ENCODE measurements around the gene ARPP21. TPM values are rescaled to one million over a fixed set of nuclear protein-coding genes. Genes with fewer than 3 reads are reported as not detected.
"Not testable (repeated sequence)": the region's sequence is repeated elsewhere in the genome, so short reads cannot be mapped to it uniquely, and the experiment has no call there.

ARPP21 gene
- polyA plus RNA-seq, 3 donors: not detected

- H2AFZ ChIP-seq (ENCODE audit: insufficient read depth, low read depth, low read length, poor library complexity, severe bottlenecking): no peak overlapping the region
- H3K4me1 Mint-ChIP-seq: no peaks in the 10 kb centered on the region
- no peaks in the 10 kb centered on the region for H3K79me2 ChIP-seq (ENCODE audit: insufficient read depth, low read length)
- H4K20me1 ChIP-seq (ENCODE audit: insufficient read depth, low read length): no peaks in the 10 kb centered on the region
- peaks cover 0 to 3% (median 0%) of the 10 kb centered on the region in 3 donors for H3K27me3 Mint-ChIP-seq (ENCODE audit: low read depth in 3 of 3)
- H3K4me2 ChIP-seq (replicated peaks; ENCODE audit: extremely low read depth, low read length, poor library complexity, severe bottlenecking): no peak overlapping the region
- intact Hi-C loops (cut with micrococcal nuclease): no loop called here
- H3K36me3 ChIP-seq (replicated peaks in 1 of 2; ENCODE audit: control insufficient read depth in 1 of 2, insufficient read depth in 2 of 2, low read length in 2 of 2): no peaks in the 10 kb centered on the region
- no peak overlapping the region for H3K4me3 Mint-ChIP-seq
- TF ChIP-seq CTCF (IDR thresholded peaks at IDR 0.05): no peak
- DNase-seq: no peak
- peaks cover 8 to 12% of the 10 kb centered on the region in 2 donors for H3K9me3 ChIP-seq (replicated peaks in 1 of 2; ENCODE audit: control insufficient read depth in 1 of 2, insufficient read depth in 1 of 2, low read length in 2 of 2)
- no peaks in the 10 kb centered on the region for H3K4me1 ChIP-seq (ENCODE audit: control insufficient read depth in 1 of 2, insufficient read depth in 2 of 2, low read length in 2 of 2)
- H3K36me3 Mint-ChIP-seq: no peaks in the 10 kb centered on the region
- H3K4me3 ChIP-seq (replicated peaks in 1 of 3; ENCODE audit: low read depth in 2 of 3, low read length in 3 of 3): no peak overlapping the region
- no peaks in the 10 kb centered on the region for H3K27me3 ChIP-seq (ENCODE audit: control insufficient read depth in 2 of 2, insufficient read depth in 2 of 2, low read length in 2 of 2)
- H3K9me3 Mint-ChIP-seq: peaks cover 1 to 15% (median 3%) of the 10 kb centered on the region in 7 donors
- no peak overlapping the region for H3K9ac ChIP-seq (ENCODE audit: insufficient read depth, low read length, poor library complexity, severe bottlenecking)
- WGBS (ENCODE audit: insufficient coverage): 75% methylated on average over 1 of the region's 1 CpG
- H3K27ac Mint-ChIP-seq: no peak overlapping the region
- H3K27ac ChIP-seq (ENCODE audit: low read depth in 1 of 2, low read length in 2 of 2): no peak overlapping the region
These were observed 161.7 kb downstream of the ARPP21 start for GRCh38 chr3:35800960-35801459.

GRCh38 chr3:35814531-35814930, 175.2 kb downstream of the ARPP21 start:
- intact Hi-C loops (cut with micrococcal nuclease): no loop called here
- Histone ChIP-seq H3K4me1 (ENCODE audit: control insufficient read depth in 1 of 2, insufficient read depth in 2 of 2, low read length in 2 of 2) (no peaks in the 10 kb centered on the region), H3K27ac (ENCODE audit: low read depth in 1 of 2, low read length in 2 of 2) (no peak overlapping the region), H3K9me3 (replicated peaks in 1 of 2; ENCODE audit: control insufficient read depth in 1 of 2, insufficient read depth in 1 of 2, low read length in 2 of 2) (peaks cover 0 to under 1% of the 10 kb centered on the region in 2 donors), H3K79me2 (ENCODE audit: insufficient read depth, low read length) (no peaks in the 10 kb centered on the region), H3K4me2 (replicated peaks; ENCODE audit: extremely low read depth, low read length, poor library complexity, severe bottlenecking) (no peak overlapping the region), H4K20me1 (ENCODE audit: insufficient read depth, low read length) (no peaks in the 10 kb centered on the region), H3K4me3 (replicated peaks in 1 of 3; ENCODE audit: low read depth in 2 of 3, low read length in 3 of 3) (no peak overlapping the region), H3K9ac (ENCODE audit: insufficient read depth, low read length, poor library complexity, severe bottlenecking) (no peak overlapping the region), H3K36me3 (replicated peaks in 1 of 2; ENCODE audit: control insufficient read depth in 1 of 2, insufficient read depth in 2 of 2, low read length in 2 of 2) (no peaks in the 10 kb centered on the region), H2AFZ (ENCODE audit: insufficient read depth, low read depth, low read length, poor library complexity, severe bottlenecking) (no peak overlapping the region), H3K27me3 (ENCODE audit: control insufficient read depth in 2 of 2, insufficient read depth in 2 of 2, low read length in 2 of 2) (no peaks in the 10 kb centered on the region)
- WGBS (ENCODE audit: insufficient coverage): 100% methylated on average over 1 of the region's 4 CpGs
- Mint-ChIP-seq H3K27me3 (ENCODE audit: low read depth in 3 of 3) (no peaks in the 10 kb centered on the region), H3K9me3 (peaks cover 0 to 14% (median 1%) of the 10 kb centered on the region in 7 donors), H3K4me3 (no peak overlapping the region), H3K27ac (no peak overlapping the region), H3K4me1 (no peaks in the 10 kb centered on the region), H3K36me3 (no peaks in the 10 kb centered on the region)
- no peak for DNase-seq
- no peak for TF ChIP-seq CTCF (IDR thresholded peaks at IDR 0.05)

GRCh38 chr3:35815796-35816195, 176.5 kb downstream of the ARPP21 start:
- H3K4me1 ChIP-seq (ENCODE audit: control insufficient read depth in 1 of 2, insufficient read depth in 2 of 2, low read length in 2 of 2); H3K36me3 ChIP-seq (replicated peaks in 1 of 2; ENCODE audit: control insufficient read depth in 1 of 2, insufficient read depth in 2 of 2, low read length in 2 of 2); H3K79me2 ChIP-seq (ENCODE audit: insufficient read depth, low read length); H3K27me3 Mint-ChIP-seq (ENCODE audit: low read depth in 3 of 3); H4K20me1 ChIP-seq (ENCODE audit: insufficient read depth, low read length); H3K27me3 ChIP-seq (ENCODE audit: control insufficient read depth in 2 of 2, insufficient read depth in 2 of 2, low read length in 2 of 2); H3K27ac ChIP-seq (ENCODE audit: low read depth in 1 of 2, low read length in 2 of 2); intact Hi-C loops (cut with micrococcal nuclease); DNase-seq; H2AFZ ChIP-seq (ENCODE audit: insufficient read depth, low read depth, low read length, poor library complexity, severe bottlenecking); H3K4me3 Mint-ChIP-seq; H3K4me3 ChIP-seq (replicated peaks in 1 of 3; ENCODE audit: low read depth in 2 of 3, low read length in 3 of 3); H3K9me3 ChIP-seq (replicated peaks in 1 of 2; ENCODE audit: control insufficient read depth in 1 of 2, insufficient read depth in 1 of 2, low read length in 2 of 2); H3K27ac Mint-ChIP-seq; H3K4me1 Mint-ChIP-seq; H3K4me2 ChIP-seq (replicated peaks; ENCODE audit: extremely low read depth, low read length, poor library complexity, severe bottlenecking); H3K9ac ChIP-seq (ENCODE audit: insufficient read depth, low read length, poor library complexity, severe bottlenecking); H3K36me3 Mint-ChIP-seq: not testable (repeated sequence)
- H3K9me3 Mint-ChIP-seq: peaks cover 0 to 11% (median 1%) of the 10 kb centered on the region in 7 donors
